Thyroid gland (tissue), 4 donors: ENCODE data around the gene NMT1. TPM values are rescaled to one million over a fixed set of nuclear protein-coding genes. Genes with fewer than 3 reads are reported as not detected.

Experiments
- DNase-seq, 2 donors: peaks; one replicate each; pipeline ENCODE4 v3.0.0-alpha.2; 2019
- H3K27ac ChIP-seq, 3 donors: fragments of 200-600 bp; sonication (generic); 1 replicate in 2 of 3; 2 replicates in 1 of 3; pipeline ENCODE4 v1.5.1; 2016 to 2019; ENCODE audit warnings: mild to moderate bottlenecking in 1 of 3, moderate library complexity in 1 of 3
- H3K27me3 ChIP-seq: fragments of 200-600 bp; sonication (generic); one replicate; pipeline ENCODE4 v1.5.1; 2019
- H3K36me3 ChIP-seq, 2 donors: fragments of 200-600 bp; sonication (generic); one replicate each; pipeline ENCODE4 v1.5.1; 2016 to 2019
- H3K4me1 ChIP-seq, 2 donors: fragments of 200-600 bp; sonication (generic); one replicate each; pipeline ENCODE4 v1.5.1; 2017 to 2019
- H3K4me3 ChIP-seq, 3 donors: fragments of 200-600 bp; sonication (generic); replicated peaks in 1 of 3; 1 replicate in 2 of 3; 2 replicates in 1 of 3; pipeline ENCODE4 v1.5.1; 2016; ENCODE audit warnings: mild to moderate bottlenecking in 1 of 3
- H3K9me3 ChIP-seq: fragments of 200-600 bp; sonication (generic); one replicate; pipeline ENCODE4 v1.5.1; 2017
- POLR2A ChIP-seq, 2 donors: fragments of 450-650 bp; IDR thresholded peaks; one replicate each; pipeline ENCODE4 v1.6.1; 2017; ENCODE audit warnings: antibody characterized with exemption in 2 of 2, mild to moderate bottlenecking in 2 of 2, moderate library complexity in 1 of 2
- WGBS, 2 donors: methylation state at CpG; one replicate each; pipeline ENCODE4 v1.1.5; 2017; 5-methylcytosine and 5-hydroxymethylcytosine counted together
- intact Hi-C: fragments of 100-400 bp; cut with DNase I; formaldehyde crosslinking; loops from one replicate; pipeline ENCODE4 v1.15.1; 2023
- total RNA-seq, 4 donors: library from RNA; depleted of rRNA; stranded (reverse); fragments of >200 nt; gene quantifications; one replicate each; pipeline ENCODE4 v1.2.3, GENCODE V29; 2016
- TF ChIP-seq, protein P1 (sequence below), 6 experiments: fragments of 200-600 bp in 3 of 6; fragments of 450-650 bp in 3 of 6; sonication (generic) in 3 of 6; IDR thresholded peaks; one replicate each; pipeline ENCODE4 v1.5.1; 2016 to 2019; ENCODE audit warnings: antibody characterized with exemption in 6 of 6, mild to moderate bottlenecking in 2 of 6, inconsistent platforms in 1 of 6, moderate library complexity in 1 of 6

Gene NMT1
- total RNA-seq, 4 donors from 2014 or later: 71.7 to 98.9 (median 85.2) TPM

DNA sequence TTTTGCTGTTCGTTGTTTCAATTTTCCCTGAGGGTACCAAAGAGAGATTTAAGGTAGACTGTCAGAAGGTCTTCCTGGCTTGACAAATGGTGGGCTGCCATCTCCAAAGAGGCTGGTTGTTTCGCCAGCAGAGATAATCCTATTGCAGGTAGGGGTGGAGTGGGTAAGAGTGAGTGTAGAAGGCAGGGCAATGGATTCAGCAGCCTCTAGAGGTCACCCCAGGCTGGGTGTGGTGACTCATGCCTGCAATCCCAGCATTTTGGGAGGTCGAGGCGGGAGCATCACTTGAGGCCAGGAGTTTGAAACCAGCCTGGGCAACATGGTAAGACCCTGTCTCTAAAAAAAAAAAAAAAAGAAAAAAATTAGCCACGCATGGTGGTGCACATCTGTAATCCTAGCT is 44.3 kb upstream of the NMT1 start:
- Histone ChIP-seq H3K27ac (no peak overlapping the region), H3K36me3 (no peaks in the 10 kb centered on the region), H3K27me3 (no peaks in the 10 kb centered on the region), H3K9me3 (no peaks in the 10 kb centered on the region), H3K4me1 (peaks cover 28 to 35% of the 10 kb centered on the region in 2 donors), H3K4me3 (no peak overlapping the region)
- TF ChIP-seq, protein P1, sequence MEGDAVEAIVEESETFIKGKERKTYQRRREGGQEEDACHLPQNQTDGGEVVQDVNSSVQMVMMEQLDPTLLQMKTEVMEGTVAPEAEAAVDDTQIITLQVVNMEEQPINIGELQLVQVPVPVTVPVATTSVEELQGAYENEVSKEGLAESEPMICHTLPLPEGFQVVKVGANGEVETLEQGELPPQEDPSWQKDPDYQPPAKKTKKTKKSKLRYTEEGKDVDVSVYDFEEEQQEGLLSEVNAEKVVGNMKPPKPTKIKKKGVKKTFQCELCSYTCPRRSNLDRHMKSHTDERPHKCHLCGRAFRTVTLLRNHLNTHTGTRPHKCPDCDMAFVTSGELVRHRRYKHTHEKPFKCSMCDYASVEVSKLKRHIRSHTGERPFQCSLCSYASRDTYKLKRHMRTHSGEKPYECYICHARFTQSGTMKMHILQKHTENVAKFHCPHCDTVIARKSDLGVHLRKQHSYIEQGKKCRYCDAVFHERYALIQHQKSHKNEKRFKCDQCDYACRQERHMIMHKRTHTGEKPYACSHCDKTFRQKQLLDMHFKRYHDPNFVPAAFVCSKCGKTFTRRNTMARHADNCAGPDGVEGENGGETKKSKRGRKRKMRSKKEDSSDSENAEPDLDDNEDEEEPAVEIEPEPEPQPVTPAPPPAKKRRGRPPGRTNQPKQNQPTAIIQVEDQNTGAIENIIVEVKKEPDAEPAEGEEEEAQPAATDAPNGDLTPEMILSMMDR (IDR thresholded peaks at IDR 0.05): peak in 2 of 6 experiments; percentile 9 to 10
- TF ChIP-seq POLR2A (IDR thresholded peaks at IDR 0.05): no peak
- 81% methylated on average over 5 of the region's 5 CpGs for WGBS, 2 donors
- intact Hi-C loops: no loop called here
- no peak for DNase-seq

DNA sequence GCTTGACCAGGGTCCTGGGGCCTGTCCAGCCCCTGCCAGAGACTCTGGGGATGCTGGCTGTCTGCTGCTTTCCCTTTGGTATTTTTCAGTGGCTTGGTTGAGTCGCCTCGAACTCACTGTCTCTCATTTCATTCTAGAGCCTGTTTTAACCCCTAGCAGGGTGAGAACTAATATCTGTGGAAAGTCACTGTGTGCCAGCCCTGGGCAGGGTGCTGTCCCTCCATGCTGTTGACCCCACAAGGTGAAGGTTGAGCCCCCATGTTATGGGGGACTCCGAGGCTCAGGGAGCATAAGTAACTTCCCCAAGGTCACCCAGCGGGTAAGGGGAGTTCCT is 42.6 kb upstream of the NMT1 start:
- Histone ChIP-seq H3K27me3 (no peaks in the 10 kb centered on the region), H3K4me1 (peaks cover 28 to 42% of the 10 kb centered on the region in 2 donors), H3K9me3 (no peaks in the 10 kb centered on the region), H3K36me3 (no peaks in the 10 kb centered on the region), H3K27ac (peak overlapping the region in 1 of 3 donors; percentile 12), H3K4me3 (peak overlapping the region in 1 of 3 donors; percentile 38)
- intact Hi-C loops: no loop called here
- DNase-seq: no peak
- TF ChIP-seq POLR2A (IDR thresholded peaks at IDR 0.05): no peak
- TF ChIP-seq, protein P1 (IDR thresholded peaks at IDR 0.05): no peak
- 59 to 60% methylated on average over 4 of the region's 4 CpGs for WGBS, 2 donors

DNA sequence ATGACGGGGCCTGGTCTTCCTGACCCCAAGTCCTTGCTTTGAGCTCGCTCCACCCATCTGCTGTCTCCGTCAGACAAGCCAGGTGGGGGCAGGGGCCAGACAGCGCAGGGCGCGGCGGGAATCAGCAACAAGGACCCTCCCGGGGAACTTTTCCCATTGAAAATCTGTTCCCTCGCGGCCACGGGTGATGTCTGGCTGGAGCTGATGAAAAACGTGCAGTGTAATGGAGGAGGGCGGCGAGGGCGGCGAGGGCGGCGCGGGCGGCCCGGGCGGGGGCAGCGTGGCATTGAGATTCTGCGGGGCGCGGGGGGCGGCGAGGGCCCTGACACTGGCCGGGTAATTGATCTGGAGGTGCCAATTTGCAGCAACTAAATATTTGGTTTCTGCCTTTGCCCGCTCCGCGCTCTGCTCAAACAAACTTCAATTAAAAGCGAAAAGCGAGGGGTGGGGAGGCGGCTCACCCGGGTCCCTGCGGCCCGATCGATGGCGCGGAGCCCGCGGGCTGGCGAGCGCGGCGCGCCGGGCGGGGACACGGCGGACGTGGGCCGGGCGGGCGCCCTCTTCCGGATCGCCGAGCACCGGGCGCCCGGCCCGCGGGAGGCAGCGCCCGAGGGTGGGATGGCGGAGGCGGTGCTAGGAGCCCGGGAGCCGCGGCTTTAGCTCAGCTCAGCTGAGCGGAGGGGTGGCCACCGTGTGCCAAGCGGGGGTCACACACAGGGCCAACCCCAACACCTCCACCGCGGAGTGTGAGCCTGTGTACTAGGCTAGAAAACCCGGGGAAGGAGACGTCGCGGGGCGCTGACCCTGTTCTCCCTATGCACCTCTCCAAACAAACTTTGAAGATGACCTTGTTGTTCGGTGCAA is 42.0 kb upstream of the NMT1 start:
- H3K4me1 ChIP-seq: peaks cover 28 to 42% of the 10 kb centered on the region in 2 donors
- H3K36me3 ChIP-seq: no peaks in the 10 kb centered on the region
- 4 to 6% methylated on average over 49 to 54 of the region's 82 CpGs for WGBS, 2 donors
- TF ChIP-seq POLR2A (IDR thresholded peaks at IDR 0.05): no peak
- TF ChIP-seq, protein P1 (IDR thresholded peaks at IDR 0.05): peak in 3 of 6 experiments; percentile 42 to 58 (median 47)
- H3K27ac ChIP-seq: peak overlapping the region in 1 of 3 donors; percentile 12
- H3K27me3 ChIP-seq: no peaks in the 10 kb centered on the region
- intact Hi-C loops: no loop called here
- no peaks in the 10 kb centered on the region for H3K9me3 ChIP-seq
- peak overlapping the region in 2 of 3 donors; percentile 13 to 38 for H3K4me3 ChIP-seq
- peak; percentile 42 to 44 for DNase-seq

DNA sequence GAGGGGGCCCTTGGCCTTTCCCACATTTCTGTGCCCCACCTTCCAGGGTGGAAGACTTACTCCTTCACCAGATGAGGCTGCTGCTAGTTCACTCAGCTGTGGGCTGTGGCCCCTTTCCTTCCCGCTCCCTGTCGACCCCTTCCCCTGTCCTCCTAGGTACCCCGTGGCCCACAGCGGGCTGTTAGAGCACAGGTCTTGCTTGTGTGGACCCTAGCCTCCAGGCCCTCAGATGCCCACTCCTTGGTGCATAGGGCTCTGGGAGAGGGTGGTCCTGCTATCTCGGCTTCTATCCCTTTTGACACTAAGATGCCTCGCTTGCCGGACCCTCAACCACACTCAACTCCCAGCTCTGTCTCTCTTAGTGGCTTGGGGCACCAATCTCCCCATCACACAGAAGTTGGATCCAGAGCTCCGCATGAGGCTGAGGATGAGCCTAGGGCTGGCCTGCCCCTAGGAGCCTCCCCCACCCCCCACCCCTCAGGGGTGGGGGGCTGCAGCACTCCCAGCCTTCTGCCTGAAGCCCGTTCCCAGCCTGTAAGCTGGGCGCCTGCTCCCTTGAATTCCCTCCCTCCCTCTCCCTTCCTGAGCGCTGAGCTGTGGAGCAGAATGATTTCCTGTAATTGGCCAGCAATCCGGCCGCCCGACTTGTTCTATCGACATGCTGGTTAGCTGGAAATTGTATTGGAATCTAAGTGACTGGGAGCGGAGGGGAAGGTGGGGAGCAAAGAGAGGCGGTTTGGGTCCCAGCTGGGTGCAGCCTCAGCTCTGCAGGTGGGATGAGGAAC is 40.6 kb upstream of the NMT1 start:
- intact Hi-C loops: loop anchor here (5.0 to 10.0 kb wide), 4 partner anchors 56 to 243 kb away; partner anchors contain the start of gene C1QL1
- TF ChIP-seq, protein P1 (IDR thresholded peaks at IDR 0.05): no peak
- TF ChIP-seq POLR2A (IDR thresholded peaks at IDR 0.05): no peak

More for the DNA sequence above, 40.6 kb upstream of the NMT1 start:
- Histone ChIP-seq H3K27ac (peak overlapping the region in 1 of 3 donors; percentile 71), H3K4me1 (peaks cover 28 to 42% of the 10 kb centered on the region in 2 donors), H3K27me3 (no peaks in the 10 kb centered on the region), H3K36me3 (no peaks in the 10 kb centered on the region), H3K9me3 (no peaks in the 10 kb centered on the region), H3K4me3 (no peak overlapping the region)
- 20 to 22% methylated on average over 14 to 17 of the region's 17 CpGs for WGBS, 2 donors
- DNase-seq: peak; percentile 77 to 80
